Measurements from ENCODE around the gene MFSD11. TPM values are rescaled to one million over a fixed set of nuclear protein-coding genes. Genes with fewer than 3 reads are reported as not detected.
"Not testable (repeated sequence)": the region's sequence is repeated elsewhere in the genome, so short reads cannot be mapped to it uniquely, and the experiment has no call there.

MFSD11 gene
- total RNA-seq, 1 donor, result 26.7 TPM

- no peak for DNase-seq (ENCODE audit: low read depth in 2 of 3, low spot score in 2 of 3)
Measured at GRCh38 chr17:76707985-76708807, 29.7 kb upstream of the MFSD11 start.

- DNase-seq (ENCODE audit: low read depth in 2 of 3, low spot score in 2 of 3), result no peak
Measured at GRCh38 chr17:76709077-76709950, 28.6 kb upstream of the MFSD11 start.

DNA sequence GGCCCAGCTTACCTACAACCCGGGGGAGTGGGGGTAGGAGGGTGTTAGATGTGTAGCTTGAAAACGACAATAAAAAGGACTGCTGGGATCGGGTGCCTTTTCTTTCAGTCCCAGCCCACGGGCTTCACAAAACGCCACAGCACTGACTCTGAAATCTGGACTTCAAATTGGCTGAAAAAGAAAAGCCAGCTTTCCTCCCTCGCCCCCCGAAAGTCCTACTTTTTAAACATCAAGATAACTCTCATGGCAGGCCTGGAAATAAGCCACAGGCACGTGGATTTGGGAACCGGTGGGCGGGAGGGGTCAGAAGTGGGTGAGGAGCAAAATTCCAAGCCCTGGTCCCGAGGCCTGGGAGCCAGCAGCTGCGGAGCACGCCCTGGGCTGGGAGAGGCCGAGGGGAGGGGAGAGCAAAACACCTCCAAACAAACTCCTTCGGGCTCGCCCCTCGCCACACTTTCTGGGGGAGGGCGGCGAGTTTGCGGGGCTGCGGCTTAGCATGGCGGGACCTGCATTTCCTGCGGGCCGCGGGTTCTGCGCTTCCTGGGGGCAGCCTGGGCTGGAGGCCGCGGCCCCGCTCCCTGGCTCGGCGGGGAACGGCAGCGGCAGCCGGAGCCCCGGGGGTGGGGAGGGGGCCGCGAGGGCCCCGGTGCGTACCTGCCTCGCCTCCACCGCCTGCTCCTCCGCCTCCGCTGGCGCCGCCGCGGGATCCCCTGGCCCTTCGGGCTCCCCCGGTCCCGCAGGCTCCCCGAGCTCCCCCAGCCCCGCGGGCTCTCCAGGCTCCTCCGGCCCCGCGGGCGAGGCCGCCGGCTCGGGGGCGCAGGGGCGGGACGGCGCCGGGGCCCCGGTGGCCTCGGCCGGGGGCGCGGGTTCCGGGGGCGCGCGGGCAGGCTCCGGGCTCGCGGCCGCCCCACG, 27.7 kb upstream of the MFSD11 start:
- not testable (repeated sequence) for DNase-seq (ENCODE audit: low read depth in 2 of 3, low spot score in 2 of 3)

DNA sequence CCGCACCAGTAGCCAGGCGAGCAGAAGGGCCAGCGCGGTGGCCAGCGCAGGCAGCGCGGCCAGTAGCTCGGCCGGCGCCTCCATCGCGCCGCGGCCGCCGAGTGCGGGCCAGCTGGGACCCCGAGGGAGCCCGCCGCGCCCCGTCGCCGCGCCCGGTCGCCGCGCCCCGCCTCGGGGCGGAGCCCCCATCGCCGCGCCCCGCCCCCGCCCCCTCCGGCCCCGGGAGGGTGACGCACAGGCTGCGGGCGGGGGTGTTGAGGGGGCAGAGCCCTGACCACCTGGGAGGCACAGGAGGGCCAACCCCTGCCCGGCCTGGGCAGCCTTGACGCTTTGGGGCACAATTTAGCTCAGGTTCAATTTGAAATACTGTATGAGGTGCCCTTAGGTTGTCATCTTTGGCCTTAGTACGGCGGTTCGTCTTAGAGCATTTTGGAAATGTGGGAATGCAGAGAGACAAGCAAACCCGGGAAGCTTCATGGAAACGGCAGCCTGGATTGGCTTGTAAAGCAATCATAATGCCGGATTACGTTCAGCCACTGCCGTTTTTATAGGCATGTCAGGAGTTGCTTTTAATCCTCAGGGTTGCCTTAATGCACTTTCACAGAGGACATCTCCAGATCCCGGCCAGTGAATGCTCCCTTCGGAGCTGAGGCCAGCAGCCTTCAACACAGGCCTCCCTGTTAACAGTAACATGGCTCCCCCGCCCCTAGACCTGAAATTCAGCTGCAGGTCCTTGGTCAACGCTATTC, 26.9 kb upstream of the MFSD11 start, which contains the start of gene MXRA7:
TSS of gene MXRA7 (minus strand) at position 103 of the 749 bp plus-strand sequence. CDS start at position 84, 19 bp downstream.
- peak in 2 of 3 donors; percentile 60 to 71 for DNase-seq (ENCODE audit: low read depth in 2 of 3, low spot score in 2 of 3)

DNA sequence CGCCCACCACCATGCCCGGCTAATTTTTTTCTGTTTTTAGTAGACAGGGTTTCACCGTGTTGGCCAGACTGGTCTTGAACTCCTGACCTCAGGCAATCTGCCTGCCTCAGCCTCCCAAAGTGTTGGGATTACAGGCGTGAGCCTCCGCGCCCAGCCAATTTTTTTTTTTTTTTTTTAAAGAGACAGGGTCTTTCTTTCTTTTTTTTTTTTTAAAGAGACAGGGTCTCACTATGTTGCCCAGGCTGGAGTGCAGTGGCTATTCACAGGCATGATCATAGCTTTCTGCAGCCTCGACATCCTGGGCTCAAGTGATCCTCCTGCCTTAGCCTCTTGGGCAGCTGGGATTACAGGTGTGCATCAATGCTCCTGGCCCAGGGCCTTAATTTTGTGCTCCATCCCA, 25.6 kb upstream of the MFSD11 start:
- DNase-seq (ENCODE audit: low read depth in 2 of 3, low spot score in 2 of 3), result not testable (repeated sequence)

- no peak for DNase-seq (ENCODE audit: low read depth in 2 of 3, low spot score in 2 of 3)
Measured at GRCh38 chr17:76713765-76714164, 24.2 kb upstream of the MFSD11 start.

- DNase-seq (ENCODE audit: low read depth in 2 of 3, low spot score in 2 of 3), result no peak
Measured at GRCh38 chr17:76714336-76714735, 23.6 kb upstream of the MFSD11 start.

- DNase-seq (ENCODE audit: low read depth in 2 of 3, low spot score in 2 of 3), result peak in 2 of 3 donors; percentile 61 to 79
Measured at GRCh38 chr17:76714822-76715495, 23.0 kb upstream of the MFSD11 start.

- DNase-seq (ENCODE audit: low read depth in 2 of 3, low spot score in 2 of 3), result no peak
Measured at GRCh38 chr17:76715496-76715830, 22.5 kb upstream of the MFSD11 start.

- DNase-seq (ENCODE audit: low read depth in 2 of 3, low spot score in 2 of 3), result peak in 2 of 3 donors; percentile 78 to 84
Measured at GRCh38 chr17:76716146-76716838, 21.6 kb upstream of the MFSD11 start.

DNA sequence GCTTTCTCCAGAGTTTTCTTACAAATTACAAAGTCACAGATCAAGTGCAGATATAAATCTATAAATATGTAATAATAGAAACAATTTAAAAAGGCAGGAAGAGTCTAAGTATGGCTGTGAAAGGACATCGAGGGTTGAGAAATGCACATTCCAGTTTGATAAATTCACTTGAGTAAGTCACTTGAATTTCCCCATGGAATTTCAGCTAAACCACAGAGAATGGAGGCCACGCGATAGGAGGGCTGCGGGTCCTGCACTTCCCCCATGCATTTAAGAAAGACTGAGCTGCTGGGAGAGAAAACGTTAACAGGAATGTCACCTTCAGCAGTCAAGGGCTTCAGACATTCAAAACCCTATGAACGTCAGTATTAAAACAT, 21.1 kb upstream of the MFSD11 start:
- no peak for DNase-seq (ENCODE audit: low read depth in 2 of 3, low spot score in 2 of 3)

DNA sequence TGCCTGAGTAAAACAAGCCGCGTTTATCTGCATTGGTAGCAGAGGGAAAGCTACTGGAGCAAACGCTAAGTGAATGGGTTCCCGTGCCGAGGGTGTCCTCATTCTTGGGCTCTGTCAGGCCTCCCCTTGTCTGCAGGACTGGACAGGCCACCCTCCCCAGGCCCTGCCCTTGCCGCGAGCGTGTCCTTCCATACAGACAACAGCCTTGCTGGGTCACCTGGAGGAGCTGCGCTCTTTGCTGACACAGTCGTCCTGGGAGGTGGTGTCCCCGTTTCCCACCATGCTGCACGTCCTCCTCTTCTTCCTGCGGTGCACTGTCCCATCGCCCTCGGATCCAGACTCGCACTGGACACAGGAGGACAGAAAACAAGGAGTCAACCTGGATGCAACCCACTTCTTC, 19.4 kb upstream of the MFSD11 start:
- no peak for DNase-seq (ENCODE audit: low read depth in 2 of 3, low spot score in 2 of 3)

DNA sequence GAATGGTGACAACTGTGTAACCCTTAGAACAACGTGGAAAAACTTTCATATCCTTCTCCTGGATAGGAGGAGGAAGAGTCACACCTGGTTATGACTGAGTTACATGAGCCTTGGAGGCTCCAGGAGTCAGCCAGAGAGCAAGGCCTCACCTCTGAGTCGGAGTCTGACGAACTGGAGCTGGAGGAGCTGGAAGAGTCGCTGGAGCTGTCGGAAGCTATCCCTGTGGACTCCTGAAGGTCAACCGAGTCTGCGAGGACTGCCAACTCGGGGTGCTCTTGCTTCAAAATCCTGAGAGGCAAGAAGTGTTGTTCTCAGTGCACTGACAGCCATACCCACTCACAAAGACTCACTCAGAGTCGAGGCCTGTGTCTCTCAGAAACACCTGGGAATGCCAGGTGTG, 17.7 kb upstream of the MFSD11 start:
- no peak for DNase-seq (ENCODE audit: low read depth in 2 of 3, low spot score in 2 of 3)

DNA sequence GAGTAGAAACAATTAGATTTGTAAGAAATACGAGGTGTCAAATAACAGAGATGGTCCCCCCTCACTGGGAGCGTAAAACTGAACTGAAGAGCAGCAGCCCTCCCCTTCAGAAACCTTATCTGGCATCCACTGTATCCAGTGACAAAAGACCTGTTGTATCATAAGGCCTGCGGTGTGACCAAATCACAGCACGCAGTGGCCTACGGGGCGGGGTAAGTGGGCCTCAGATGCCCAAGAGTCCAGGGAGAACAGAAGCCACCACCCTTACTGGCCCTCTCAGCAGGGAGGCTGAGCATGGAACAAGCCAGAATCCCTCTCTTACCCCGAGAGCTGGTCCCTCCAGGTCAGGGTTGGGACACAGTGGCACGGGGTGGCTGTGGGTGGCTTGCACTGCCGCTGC, 17.0 kb upstream of the MFSD11 start:
- DNase-seq (ENCODE audit: low read depth in 2 of 3, low spot score in 2 of 3), result no peak

DNA sequence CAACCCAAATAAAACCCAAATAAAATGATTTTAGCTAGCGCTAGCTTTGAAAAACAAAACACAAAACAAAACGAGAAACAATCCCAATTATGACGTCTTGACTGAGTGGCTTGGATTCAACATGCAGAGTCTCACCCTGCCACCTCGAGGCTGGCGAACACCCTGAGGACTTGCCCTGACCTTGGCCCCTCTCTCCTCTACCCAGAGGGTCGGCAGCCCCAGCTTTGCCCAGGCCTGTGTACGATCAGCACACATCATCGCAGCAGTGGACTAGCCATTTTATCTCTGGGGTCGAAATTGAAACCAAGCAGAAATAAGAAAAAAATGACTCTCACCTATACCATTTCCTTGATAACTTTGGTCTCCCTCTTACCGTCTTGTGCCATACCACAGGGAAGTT, 16.5 kb upstream of the MFSD11 start:
- DNase-seq (ENCODE audit: low read depth in 2 of 3, low spot score in 2 of 3), result no peak

GRCh38 chr17:76722279-76722678, 15.6 kb upstream of the MFSD11 start:
- no peak for DNase-seq (ENCODE audit: low read depth in 2 of 3, low spot score in 2 of 3)

DNA sequence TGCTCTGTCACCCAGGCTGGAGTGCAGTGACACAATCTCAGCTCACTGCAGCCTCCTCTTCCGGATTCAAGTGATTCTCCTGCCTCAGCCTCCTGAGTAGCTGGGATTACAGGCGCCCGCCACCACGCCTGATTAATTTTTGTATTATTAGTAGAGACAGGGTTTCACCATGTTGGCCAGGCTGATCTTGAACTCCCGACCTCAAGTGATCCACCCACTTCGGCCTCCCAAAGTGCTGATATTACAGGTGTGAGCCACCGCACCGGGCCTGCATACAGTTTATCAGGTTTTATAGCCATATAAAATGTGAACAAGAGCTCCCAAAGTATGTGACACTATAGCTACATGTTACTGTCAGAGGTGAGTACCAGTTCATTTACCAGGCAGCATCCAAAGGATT, 14.9 kb upstream of the MFSD11 start:
- not testable (repeated sequence) for DNase-seq (ENCODE audit: low read depth in 2 of 3, low spot score in 2 of 3)

DNA sequence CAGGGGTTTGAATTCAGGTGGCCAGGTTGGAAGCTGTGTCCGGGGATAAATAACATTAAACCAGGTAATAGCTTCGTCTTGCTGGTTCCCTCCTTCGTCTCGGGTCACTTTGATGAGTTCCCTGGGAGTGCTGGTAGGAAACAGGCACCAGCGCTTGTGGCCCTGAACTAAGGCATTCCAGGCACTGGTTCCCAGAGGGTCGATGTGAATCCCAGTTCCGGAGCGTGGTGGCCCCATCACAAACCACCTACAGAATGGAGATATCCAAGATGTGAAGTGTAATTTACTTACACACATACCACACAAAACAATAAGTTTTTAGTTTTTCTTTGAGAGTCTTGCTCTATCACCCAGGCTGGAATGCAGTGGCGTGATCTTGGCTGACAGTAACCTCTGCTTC, 14.1 kb upstream of the MFSD11 start:
- no peak for DNase-seq (ENCODE audit: low read depth in 2 of 3, low spot score in 2 of 3)
